KMS-11 (cell line): ENCODE data around the gene CBR3.
"Not testable (repeated sequence)": the region's sequence is repeated elsewhere in the genome, so short reads cannot be mapped to it uniquely, and the experiment has no call there.

Experiments
- H2AFZ ChIP-seq: fragments of 200-600 bp; sonication (generic); 2 replicates; pipeline ENCODE4 v1.6.1; 2016; ENCODE audit warnings: antibody characterized with exemption, mixed run types, low read depth
- H3K27ac ChIP-seq: fragments of 200-600 bp; sonication (generic); 2 replicates; pipeline ENCODE4 v1.6.1; 2016; ENCODE audit warnings: mild to moderate bottlenecking, mixed run types
- H3K27me3 ChIP-seq: fragments of 200-600 bp; sonication (generic); 2 replicates; pipeline ENCODE4 v1.6.1; 2017; ENCODE audit warnings: mild to moderate bottlenecking, low read depth, mixed run types, moderate library complexity; ENCODE audit not compliant: insufficient read depth
- H3K36me3 ChIP-seq: fragments of 200-600 bp; sonication (generic); 2 replicates; pipeline ENCODE4 v1.6.1; 2017; ENCODE audit warnings: mild to moderate bottlenecking, mixed run types; ENCODE audit not compliant: insufficient read depth
- H3K4me1 ChIP-seq: fragments of 200-600 bp; sonication (generic); 2 replicates; pipeline ENCODE4 v1.6.1; 2016; ENCODE audit warnings: mild to moderate bottlenecking, low read depth, mixed run types; ENCODE audit not compliant: poor library complexity, severe bottlenecking
- H3K4me2 ChIP-seq: fragments of 200-600 bp; sonication (generic); 2 replicates; pipeline ENCODE4 v1.7.0; 2016; ENCODE audit warnings: mild to moderate bottlenecking, mixed run types
- H3K4me3 ChIP-seq: fragments of 200-600 bp; sonication (generic); IDR thresholded peaks from 2 replicates; pipeline ENCODE4 v1.6.1; 2017; ENCODE audit warnings: low read depth, low read length, mixed read lengths; ENCODE audit not compliant: insufficient read depth
- H3K79me2 ChIP-seq: fragments of 200-600 bp; sonication (generic); 2 replicates; pipeline ENCODE4 v1.6.1; 2016; ENCODE audit warnings: low read depth, mixed run types; ENCODE audit not compliant: insufficient read depth
- H3K9ac ChIP-seq: fragments of 200-600 bp; sonication (generic); 2 replicates; pipeline ENCODE4 v1.6.1; 2016; ENCODE audit warnings: mild to moderate bottlenecking, mixed run types
- H4K20me1 ChIP-seq: fragments of 200-600 bp; sonication (generic); 2 replicates; pipeline ENCODE4 v1.6.1; 2016; ENCODE audit warnings: mild to moderate bottlenecking, mixed run types; ENCODE audit not compliant: insufficient read depth
- CTCF ChIP-seq: fragments of 200-600 bp; sonication (generic); conservative IDR thresholded peaks from 2 replicates; pipeline ENCODE4 v1.6.1; 2017; ENCODE audit warnings: low read depth, mild to moderate bottlenecking, antibody characterized with exemption, low read length, moderate library complexity, mixed read lengths

The CBR3 gene

GRCh38 chr21:36132696-36133095 lies 2.2 kb upstream of the CBR3 start:
- Histone ChIP-seq H3K4me3 (no peak overlapping the region), H3K9ac (no peak overlapping the region), H3K27me3 (no peaks in the 10 kb centered on the region), H3K4me2 (no peak overlapping the region), H4K20me1 (no peaks in the 10 kb centered on the region), H3K36me3 (no peaks in the 10 kb centered on the region), H3K79me2 (no peaks in the 10 kb centered on the region), H3K27ac (no peak overlapping the region), H3K4me1 (peaks cover 18% of the 10 kb centered on the region), H2AFZ (no peak overlapping the region)
- TF ChIP-seq CTCF = no peak

GRCh38 chr21:36135391-36136102 lies 668 bp downstream of the CBR3 start:
- H2AFZ ChIP-seq = peak overlapping the region; percentile 60
- H3K27ac ChIP-seq = peak overlapping the region; percentile 14

GRCh38 chr21:36139791-36140190 lies 4.9 kb downstream of the CBR3 start:
- H4K20me1 ChIP-seq, H3K79me2 ChIP-seq, H3K4me3 ChIP-seq, H3K4me2 ChIP-seq, H3K27ac ChIP-seq, H2AFZ ChIP-seq, H3K36me3 ChIP-seq, H3K27me3 ChIP-seq, H3K9ac ChIP-seq: not testable (repeated sequence)
- H3K4me1 ChIP-seq = peaks cover 11% of the 10 kb centered on the region

More at GRCh38 chr21:36135391-36136102, 668 bp downstream of the CBR3 start:
- Histone ChIP-seq H3K4me2 (peak overlapping the region; percentile 69), H3K4me1 (peaks cover 13% of the 10 kb centered on the region), H3K4me3 (no peak overlapping the region), H3K9ac (peak overlapping the region; percentile 60; the same call in 1 of the 2 replicates), H3K36me3 (no peaks in the 10 kb centered on the region), H3K79me2 (no peaks in the 10 kb centered on the region), H4K20me1 (no peaks in the 10 kb centered on the region), H3K27me3 (no peaks in the 10 kb centered on the region)
- no peak for TF ChIP-seq CTCF

- Histone ChIP-seq H3K4me2 (no peak overlapping the region; the same call in 1 of the 2 replicates), H3K79me2 (no peaks in the 10 kb centered on the region), H3K9ac (no peak overlapping the region)
These were observed 6.6 kb downstream of the CBR3 start for GRCh38 chr21:36141513-36141925.

GRCh38 chr21:36144233-36144632 lies 9.4 kb downstream of the CBR3 start:
- not testable (repeated sequence) for H3K4me2 ChIP-seq, H4K20me1 ChIP-seq, H3K9ac ChIP-seq, H3K27me3 ChIP-seq, H2AFZ ChIP-seq, H3K79me2 ChIP-seq, H3K27ac ChIP-seq, H3K36me3 ChIP-seq, H3K4me3 ChIP-seq
- H3K4me1 ChIP-seq = peaks cover 11% of the 10 kb centered on the region

More at GRCh38 chr21:36141513-36141925, 6.6 kb downstream of the CBR3 start:
- H3K27ac ChIP-seq = no peak overlapping the region
- no peaks in the 10 kb centered on the region for H3K27me3 ChIP-seq
- peak; percentile 98 for TF ChIP-seq CTCF
- H2AFZ ChIP-seq = no peak overlapping the region; the same call in 1 of the 2 replicates
- no peaks in the 10 kb centered on the region for H4K20me1 ChIP-seq
- H3K4me3 ChIP-seq = no peak overlapping the region
- peaks cover 11% of the 10 kb centered on the region for H3K4me1 ChIP-seq
- H3K36me3 ChIP-seq = no peaks in the 10 kb centered on the region
